Measurements from ENCODE around the gene SPINK14. TPM values are rescaled to one million over a fixed set of nuclear protein-coding genes. Genes with fewer than 3 reads are reported as not detected.

The SPINK14 gene
- total RNA-seq, 5 donors from 2014 or later (not counting 1 experiment from before 2014, with no cell fraction given), result not detected

GRCh38 chr5:148163345-148163744 is 5.0 kb upstream of the SPINK14 start:
- ChIA-PET CTCF (no interaction called here), POLR2A (no interaction called here)
- H3K4me1 ChIP-seq (ENCODE audit: control insufficient read depth in 1 of 2, extremely low read depth in 1 of 2, insufficient read depth in 2 of 2, low read length in 2 of 2), result no peaks in the 10 kb centered on the region
- H3K27ac ChIP-seq (ENCODE audit: low read length), result no peak overlapping the region
- no peaks in the 10 kb centered on the region for H3K9me3 ChIP-seq
- ATAC-seq (replicated peaks in 1 of 4) (no peak), DNase-seq (no peak)
- no peaks in the 10 kb centered on the region for H3K36me3 Mint-ChIP-seq
- H3K27ac Mint-ChIP-seq, result no peak overlapping the region
- WGBS (ENCODE audit: insufficient coverage), result no CpG with 5 or more reads among the region's 1 CpG
- no peak overlapping the region for H3K4me3 Mint-ChIP-seq
- no peaks in the 10 kb centered on the region for H3K4me1 Mint-ChIP-seq
- H3K27me3 Mint-ChIP-seq, result peaks cover 0 to 3% of the 10 kb centered on the region in 2 donors
- H3K27me3 ChIP-seq (replicated peaks in 1 of 2; ENCODE audit: control insufficient read depth in 2 of 2, extremely low read depth in 1 of 2, insufficient read depth in 2 of 2, low read length in 1 of 2), result peaks cover 0 to 3% of the 10 kb centered on the region in 2 experiments
- no peaks in the 10 kb centered on the region for H3K9me3 Mint-ChIP-seq
- H3K4me3 ChIP-seq (ENCODE audit: control insufficient read depth in 1 of 2, extremely low read depth in 1 of 2, low read length in 1 of 2), result no peak overlapping the region
- H3K36me3 ChIP-seq (ENCODE audit: control insufficient read depth in 2 of 2, extremely low read depth in 1 of 2, insufficient read depth in 1 of 2, low read length in 1 of 2), result no peaks in the 10 kb centered on the region

GRCh38 chr5:148166550-148167283 is 1.6 kb upstream of the SPINK14 start:
- Mint-ChIP-seq H3K4me1 (no peaks in the 10 kb centered on the region), H3K4me3 (no peak overlapping the region), H3K36me3 (no peaks in the 10 kb centered on the region), H3K27me3 (peaks cover 3 to 4% of the 10 kb centered on the region in 2 donors), H3K27ac (no peak overlapping the region), H3K9me3 (no peaks in the 10 kb centered on the region)
- ChIA-PET CTCF (no interaction called here), POLR2A (no interaction called here)
- Histone ChIP-seq H3K27ac (ENCODE audit: low read length) (no peak overlapping the region), H3K36me3 (ENCODE audit: control insufficient read depth in 2 of 2, extremely low read depth in 1 of 2, insufficient read depth in 1 of 2, low read length in 1 of 2) (no peaks in the 10 kb centered on the region), H3K4me3 (ENCODE audit: control insufficient read depth in 1 of 2, extremely low read depth in 1 of 2, low read length in 1 of 2) (no peak overlapping the region), H3K4me1 (ENCODE audit: control insufficient read depth in 1 of 2, extremely low read depth in 1 of 2, insufficient read depth in 2 of 2, low read length in 2 of 2) (no peaks in the 10 kb centered on the region), H3K9me3 (no peaks in the 10 kb centered on the region), H3K27me3 (replicated peaks in 1 of 2; ENCODE audit: control insufficient read depth in 2 of 2, extremely low read depth in 1 of 2, insufficient read depth in 2 of 2, low read length in 1 of 2) (no peaks in the 10 kb centered on the region)
- DNase-seq (no peak), ATAC-seq (replicated peaks in 1 of 4) (no peak)
- WGBS (ENCODE audit: insufficient coverage), result no CpG with 5 or more reads among the region's 4 CpGs

GRCh38 chr5:148172377-148172776 is 4.0 kb downstream of the SPINK14 start:
- Histone ChIP-seq H3K27me3 (replicated peaks in 1 of 2; ENCODE audit: control insufficient read depth in 2 of 2, extremely low read depth in 1 of 2, insufficient read depth in 2 of 2, low read length in 1 of 2) (no peaks in the 10 kb centered on the region), H3K4me3 (ENCODE audit: control insufficient read depth in 1 of 2, extremely low read depth in 1 of 2, low read length in 1 of 2) (no peak overlapping the region), H3K27ac (ENCODE audit: low read length) (no peak overlapping the region), H3K9me3 (no peaks in the 10 kb centered on the region), H3K4me1 (ENCODE audit: control insufficient read depth in 1 of 2, extremely low read depth in 1 of 2, insufficient read depth in 2 of 2, low read length in 2 of 2) (no peaks in the 10 kb centered on the region), H3K36me3 (ENCODE audit: control insufficient read depth in 2 of 2, extremely low read depth in 1 of 2, insufficient read depth in 1 of 2, low read length in 1 of 2) (no peaks in the 10 kb centered on the region)
- Mint-ChIP-seq H3K9me3 (no peaks in the 10 kb centered on the region), H3K27me3 (peaks cover 1 to 27% of the 10 kb centered on the region in 2 donors), H3K4me3 (no peak overlapping the region), H3K36me3 (no peaks in the 10 kb centered on the region), H3K27ac (no peak overlapping the region), H3K4me1 (no peaks in the 10 kb centered on the region)
- POLR2A ChIA-PET, result interaction anchor here in 1 of 2 donors (0.6 kb wide), 1 partner anchor 971 kb away, joined by 5 read pairs; no protein-coding TSS in a partner anchor
- WGBS (ENCODE audit: insufficient coverage), result 60% methylated on average over 1 of the region's 2 CpGs
- ATAC-seq (replicated peaks in 1 of 4) (no peak), DNase-seq (no peak)
- CTCF ChIA-PET, result no interaction called here

- CTCF ChIA-PET, result interaction anchor here in 1 of 2 donors (2.3 kb wide), 1 partner anchor 554 kb away, joined by 9 read pairs; no protein-coding TSS in a partner anchor
- WGBS (ENCODE audit: insufficient coverage), result 60% methylated on average over 1 of the region's 2 CpGs
- H3K9me3 Mint-ChIP-seq, result no peaks in the 10 kb centered on the region
- no peak overlapping the region for H3K27ac ChIP-seq (ENCODE audit: low read length)
- no peaks in the 10 kb centered on the region for H3K27me3 ChIP-seq (replicated peaks in 1 of 2; ENCODE audit: control insufficient read depth in 2 of 2, extremely low read depth in 1 of 2, insufficient read depth in 2 of 2, low read length in 1 of 2)
- H3K36me3 Mint-ChIP-seq, result no peaks in the 10 kb centered on the region
- no peaks in the 10 kb centered on the region for H3K9me3 ChIP-seq
- peaks cover 4 to 31% of the 10 kb centered on the region in 2 donors for H3K27me3 Mint-ChIP-seq
- no peaks in the 10 kb centered on the region for H3K4me1 Mint-ChIP-seq
- DNase-seq (no peak), ATAC-seq (replicated peaks in 1 of 4) (no peak)
- H3K4me1 ChIP-seq (ENCODE audit: control insufficient read depth in 1 of 2, extremely low read depth in 1 of 2, insufficient read depth in 2 of 2, low read length in 2 of 2), result no peaks in the 10 kb centered on the region
- no peak overlapping the region for H3K4me3 Mint-ChIP-seq
- H3K36me3 ChIP-seq (ENCODE audit: control insufficient read depth in 2 of 2, extremely low read depth in 1 of 2, insufficient read depth in 1 of 2, low read length in 1 of 2), result no peaks in the 10 kb centered on the region
- H3K4me3 ChIP-seq (ENCODE audit: control insufficient read depth in 1 of 2, extremely low read depth in 1 of 2, low read length in 1 of 2), result no peak overlapping the region
- no peak overlapping the region for H3K27ac Mint-ChIP-seq
- POLR2A ChIA-PET, result no interaction called here
These were observed 8.1 kb downstream of the SPINK14 start for GRCh38 chr5:148176480-148176879.

GRCh38 chr5:148177207-148177606 is 8.9 kb downstream of the SPINK14 start:
- no peaks in the 10 kb centered on the region for H3K9me3 ChIP-seq
- ATAC-seq (replicated peaks in 1 of 4) (no peak), DNase-seq (no peak)
- no peak overlapping the region for H3K4me3 ChIP-seq (ENCODE audit: control insufficient read depth in 1 of 2, extremely low read depth in 1 of 2, low read length in 1 of 2)
- Mint-ChIP-seq H3K36me3 (no peaks in the 10 kb centered on the region), H3K9me3 (no peaks in the 10 kb centered on the region), H3K4me1 (no peaks in the 10 kb centered on the region), H3K4me3 (no peak overlapping the region), H3K27me3 (peaks cover 5 to 31% of the 10 kb centered on the region in 2 donors), H3K27ac (no peak overlapping the region)
- ChIA-PET CTCF (no interaction called here), POLR2A (no interaction called here)
- H3K27ac ChIP-seq (ENCODE audit: low read length), result no peak overlapping the region
- no peaks in the 10 kb centered on the region for H3K27me3 ChIP-seq (replicated peaks in 1 of 2; ENCODE audit: control insufficient read depth in 2 of 2, extremely low read depth in 1 of 2, insufficient read depth in 2 of 2, low read length in 1 of 2)
- H3K4me1 ChIP-seq (ENCODE audit: control insufficient read depth in 1 of 2, extremely low read depth in 1 of 2, insufficient read depth in 2 of 2, low read length in 2 of 2), result no peaks in the 10 kb centered on the region
- no peaks in the 10 kb centered on the region for H3K36me3 ChIP-seq (ENCODE audit: control insufficient read depth in 2 of 2, extremely low read depth in 1 of 2, insufficient read depth in 1 of 2, low read length in 1 of 2)
- WGBS (ENCODE audit: insufficient coverage), result no CpG with 5 or more reads among the region's 1 CpG

GRCh38 chr5:148179234-148179824 is 11.0 kb downstream of the SPINK14 start:
- WGBS (ENCODE audit: insufficient coverage), result no CpG with 5 or more reads among the region's 3 CpGs

More at GRCh38 chr5:148179234-148179824, 11.0 kb downstream of the SPINK14 start:
- no peaks in the 10 kb centered on the region for H3K9me3 Mint-ChIP-seq
- H3K4me1 Mint-ChIP-seq, result no peaks in the 10 kb centered on the region
- DNase-seq (peak in 4 of 35 experiments; percentile 2 to 67 (median 4)), ATAC-seq (replicated peaks in 1 of 4) (no peak)
- no peaks in the 10 kb centered on the region for H3K27me3 ChIP-seq (replicated peaks in 1 of 2; ENCODE audit: control insufficient read depth in 2 of 2, extremely low read depth in 1 of 2, insufficient read depth in 2 of 2, low read length in 1 of 2)
- CTCF ChIA-PET, result interaction anchor here (0.6 to 1.7 kb wide), 8 partner anchors 195 to 560 kb away, joined by 3 to 12 read pairs (median 5); no protein-coding TSS in a partner anchor
- H3K9me3 ChIP-seq, result no peaks in the 10 kb centered on the region
- POLR2A ChIA-PET, result no interaction called here
- H3K36me3 Mint-ChIP-seq, result no peaks in the 10 kb centered on the region
- H3K27ac ChIP-seq (ENCODE audit: low read length), result no peak overlapping the region
- no peak overlapping the region for H3K4me3 Mint-ChIP-seq
- no peak overlapping the region for H3K4me3 ChIP-seq (ENCODE audit: control insufficient read depth in 1 of 2, extremely low read depth in 1 of 2, low read length in 1 of 2)
- peaks cover 5 to 26% of the 10 kb centered on the region in 2 donors for H3K27me3 Mint-ChIP-seq
- H3K36me3 ChIP-seq (ENCODE audit: control insufficient read depth in 2 of 2, extremely low read depth in 1 of 2, insufficient read depth in 1 of 2, low read length in 1 of 2), result no peaks in the 10 kb centered on the region
- no peaks in the 10 kb centered on the region for H3K4me1 ChIP-seq (ENCODE audit: control insufficient read depth in 1 of 2, extremely low read depth in 1 of 2, insufficient read depth in 2 of 2, low read length in 2 of 2)
- H3K27ac Mint-ChIP-seq, result no peak overlapping the region
